Skin epidermis (tissue), 12 donors: ENCODE data around the gene DDX56.
"Not testable (repeated sequence)": the region's sequence is repeated elsewhere in the genome, so short reads cannot be mapped to it uniquely, and the experiment has no call there.

Source experiments
- H3K27ac ChIP-seq, 21 experiments: fragments of 200-600 bp; sonication (generic) in 11 of 21; one replicate each; pipeline ENCODE4 v1.5.0; 2020; ENCODE audit warnings: mild to moderate bottlenecking in 3 of 21, inconsistent platforms in 2 of 21, moderate library complexity in 2 of 21
- H3K4me3 ChIP-seq, 7 experiments: fragments of 200-600 bp; sonication (generic) in 2 of 7; one replicate each; pipeline ENCODE4 v1.5.0; 2020; ENCODE audit warnings: inconsistent platforms in 2 of 7, mild to moderate bottlenecking in 2 of 7, moderate library complexity in 1 of 7

DDX56 gene

DNA sequence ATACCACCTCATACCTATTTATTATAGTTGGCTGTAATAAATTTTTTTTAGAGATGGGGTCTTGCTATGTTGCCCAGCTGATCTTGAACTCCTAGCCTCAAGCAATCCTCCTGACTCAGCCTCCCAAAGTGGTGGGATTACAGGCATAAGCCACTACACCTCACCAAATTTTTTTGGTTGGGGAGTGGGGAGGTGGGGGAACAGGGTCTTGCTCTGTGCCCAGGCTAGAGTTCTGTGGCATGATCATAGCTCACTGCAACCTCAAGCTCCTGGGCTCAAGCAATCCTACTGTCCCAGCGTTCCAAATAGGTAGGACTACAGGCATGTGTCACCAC is 28.8 kb upstream of the DDX56 start:
- no peak overlapping the region for H3K27ac ChIP-seq
- H3K4me3 ChIP-seq = no peak overlapping the region

DNA sequence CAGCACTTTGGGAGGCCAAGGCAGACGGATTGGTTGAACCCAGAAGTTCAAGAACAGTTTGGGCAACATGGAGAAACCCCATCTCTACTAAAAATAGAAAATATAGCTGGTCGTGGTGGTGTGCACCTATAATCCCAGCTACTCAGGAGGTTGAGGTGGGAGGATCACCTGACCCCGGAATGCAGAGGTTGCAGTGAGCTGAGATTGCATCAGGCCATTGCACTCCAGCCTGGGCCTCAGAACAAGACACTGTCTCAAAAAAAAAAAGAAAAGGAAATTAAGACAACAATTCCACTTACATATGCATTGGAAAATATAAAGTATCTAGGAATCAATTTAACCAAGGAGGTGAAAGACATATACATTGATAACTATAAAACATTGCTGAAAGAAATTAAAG is 25.5 kb upstream of the DDX56 start:
- Histone ChIP-seq H3K4me3 (no peak overlapping the region), H3K27ac (no peak overlapping the region)

DNA sequence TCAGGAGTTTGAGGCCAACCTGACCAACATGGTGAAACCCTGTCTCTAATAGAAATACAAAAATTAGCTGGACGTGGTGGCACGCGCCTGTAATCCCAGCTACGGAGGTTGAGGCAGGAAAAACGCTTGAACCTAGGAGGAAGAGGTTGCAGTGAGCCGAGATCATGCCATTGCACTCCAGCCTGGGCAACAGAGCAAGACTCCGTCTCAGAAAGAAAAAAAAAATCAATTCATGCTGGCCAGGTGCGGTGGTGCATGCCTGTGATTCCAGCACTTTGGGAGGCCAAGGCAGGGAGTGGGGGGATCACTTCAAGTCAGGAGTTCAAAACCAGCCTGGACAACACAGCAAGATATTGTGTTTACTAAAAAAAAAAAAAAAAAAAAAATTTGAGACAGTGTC is 23.5 kb upstream of the DDX56 start:
- not testable (repeated sequence) for H3K27ac ChIP-seq, H3K4me3 ChIP-seq

DNA sequence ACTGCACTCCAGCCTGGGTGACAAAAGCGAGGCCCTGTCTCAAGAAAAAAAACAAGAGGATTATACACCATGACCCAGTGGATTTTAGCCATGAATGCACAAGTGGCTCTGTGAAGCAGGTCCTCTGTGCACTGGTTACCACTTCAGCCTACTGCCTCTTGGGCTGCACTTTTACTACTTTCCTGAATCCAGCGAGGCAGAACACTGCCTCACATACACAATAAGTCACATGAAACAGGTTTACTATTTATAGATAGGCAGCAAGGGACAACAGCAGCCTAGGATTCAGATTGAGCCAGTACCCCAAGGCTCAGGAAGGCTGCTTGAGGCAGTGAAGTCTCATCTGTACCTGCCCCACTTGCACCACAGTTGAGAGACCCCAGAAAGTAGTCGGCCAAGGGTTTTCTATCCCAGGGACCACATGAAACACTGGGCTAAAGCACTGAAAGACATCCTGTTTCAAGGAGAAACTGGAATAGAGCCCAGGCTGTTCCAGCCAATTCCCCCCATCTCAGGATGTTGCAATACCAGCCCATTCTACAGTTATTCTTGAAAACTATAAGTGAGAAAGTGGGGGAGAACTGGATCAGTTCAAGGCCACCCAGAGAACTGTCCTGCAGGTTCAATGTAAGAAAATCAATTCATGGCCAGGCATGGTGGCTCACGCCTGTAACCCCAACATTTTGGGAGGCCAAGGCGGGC is 22.4 kb upstream of the DDX56 start:
- Histone ChIP-seq H3K4me3 (no peak overlapping the region), H3K27ac (no peak overlapping the region)

DNA sequence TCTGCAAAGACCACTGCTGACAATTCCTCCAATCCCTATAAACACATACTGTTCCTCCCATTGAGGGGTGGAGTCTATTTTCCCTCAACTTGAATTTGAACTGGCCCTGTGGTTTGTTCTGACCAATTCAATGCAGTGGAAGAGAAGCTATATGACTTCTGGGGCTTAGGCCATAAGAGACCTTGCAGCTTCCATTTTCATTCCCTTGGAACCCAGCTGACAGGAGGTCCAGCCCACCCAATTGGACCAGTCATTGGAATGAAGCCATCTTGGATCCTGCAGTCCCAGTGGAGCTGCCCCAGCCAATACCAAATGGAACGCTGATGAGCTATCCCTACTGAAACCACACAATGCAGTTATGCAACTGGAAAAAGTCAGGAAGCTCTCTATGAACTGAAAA is 17.2 kb upstream of the DDX56 start:
- no peak overlapping the region for H3K4me3 ChIP-seq
- H3K27ac ChIP-seq = no peak overlapping the region

DNA sequence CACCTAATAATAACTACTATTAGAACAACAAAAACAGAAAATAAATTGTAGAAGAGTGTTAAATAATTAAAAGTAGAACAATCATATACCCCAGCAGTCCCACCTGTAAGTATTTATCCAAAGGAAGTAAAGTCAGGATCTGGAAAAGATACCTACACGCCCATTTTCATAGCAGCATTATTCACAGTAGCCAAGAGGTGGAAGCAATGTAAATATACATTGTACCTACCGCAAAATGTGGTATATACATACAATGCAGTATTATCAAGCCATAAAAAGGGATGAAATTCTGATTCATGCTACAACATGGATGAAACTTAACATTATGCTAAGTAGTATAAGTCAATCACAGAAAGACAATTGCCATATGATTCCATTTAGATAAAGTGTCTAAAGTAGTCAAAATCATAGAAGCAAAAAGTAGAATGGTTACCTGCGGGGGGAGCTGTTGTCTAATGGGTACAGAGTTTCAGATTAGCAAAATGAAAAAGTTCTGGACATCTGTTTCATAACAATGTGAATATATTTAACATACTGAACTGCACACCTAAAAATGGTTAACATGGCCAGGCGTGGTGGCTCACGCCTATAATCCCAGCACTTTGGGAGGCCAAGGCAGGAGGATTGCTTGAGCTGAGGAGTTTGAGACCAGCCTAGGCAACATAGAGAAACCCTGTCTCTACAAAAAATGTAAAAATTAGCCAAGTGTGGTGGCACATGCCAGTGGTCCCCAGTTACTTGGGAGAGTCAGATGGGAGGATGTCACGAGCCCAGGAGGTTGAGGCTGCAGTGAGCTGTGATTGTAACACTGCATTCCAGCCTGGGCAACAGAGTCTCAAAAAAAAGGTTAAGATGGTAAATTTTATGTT is 14.4 kb upstream of the DDX56 start:
- Histone ChIP-seq H3K27ac (peak overlapping the region in 3 of 21 experiments; percentile 5 to 34 (median 12)), H3K4me3 (no peak overlapping the region)

DNA sequence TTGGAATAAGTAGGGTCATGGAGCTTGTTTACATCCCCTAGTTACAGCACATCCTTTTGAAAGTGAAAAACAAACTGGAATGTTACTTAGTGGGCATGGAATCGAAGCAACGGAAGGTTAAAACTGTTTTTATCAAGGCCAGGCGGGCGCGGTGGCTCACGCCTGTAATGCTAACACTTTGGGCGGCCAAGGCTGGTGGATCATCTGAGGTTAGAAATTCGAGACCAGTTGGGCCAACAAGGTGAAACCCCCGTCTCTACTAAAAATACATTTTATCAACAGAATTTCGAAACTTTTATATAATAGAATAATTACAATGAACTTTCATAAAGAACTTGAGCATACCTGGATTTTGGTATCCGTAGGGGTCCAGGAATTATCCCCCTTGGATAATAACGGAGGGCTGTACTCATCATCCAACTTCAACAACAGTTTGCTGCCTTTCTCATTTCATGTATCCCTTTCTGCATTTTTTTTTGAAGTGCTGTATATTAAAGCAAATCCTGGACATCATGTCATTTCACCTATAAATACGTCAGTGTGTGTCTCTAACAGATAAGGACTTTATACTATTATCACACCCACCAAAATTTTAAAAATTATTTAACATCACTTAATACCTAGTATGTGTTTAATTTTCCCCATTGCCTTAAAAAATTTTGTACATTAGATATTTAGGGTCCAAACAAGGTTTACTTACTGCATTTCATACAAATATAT is 9.6 kb upstream of the DDX56 start:
- H3K27ac ChIP-seq = peak overlapping the region in 17 of 21 experiments; percentile 88 to 97 (median 94)
- peak overlapping the region; percentile 59 to 91 (median 78) for H3K4me3 ChIP-seq

DNA sequence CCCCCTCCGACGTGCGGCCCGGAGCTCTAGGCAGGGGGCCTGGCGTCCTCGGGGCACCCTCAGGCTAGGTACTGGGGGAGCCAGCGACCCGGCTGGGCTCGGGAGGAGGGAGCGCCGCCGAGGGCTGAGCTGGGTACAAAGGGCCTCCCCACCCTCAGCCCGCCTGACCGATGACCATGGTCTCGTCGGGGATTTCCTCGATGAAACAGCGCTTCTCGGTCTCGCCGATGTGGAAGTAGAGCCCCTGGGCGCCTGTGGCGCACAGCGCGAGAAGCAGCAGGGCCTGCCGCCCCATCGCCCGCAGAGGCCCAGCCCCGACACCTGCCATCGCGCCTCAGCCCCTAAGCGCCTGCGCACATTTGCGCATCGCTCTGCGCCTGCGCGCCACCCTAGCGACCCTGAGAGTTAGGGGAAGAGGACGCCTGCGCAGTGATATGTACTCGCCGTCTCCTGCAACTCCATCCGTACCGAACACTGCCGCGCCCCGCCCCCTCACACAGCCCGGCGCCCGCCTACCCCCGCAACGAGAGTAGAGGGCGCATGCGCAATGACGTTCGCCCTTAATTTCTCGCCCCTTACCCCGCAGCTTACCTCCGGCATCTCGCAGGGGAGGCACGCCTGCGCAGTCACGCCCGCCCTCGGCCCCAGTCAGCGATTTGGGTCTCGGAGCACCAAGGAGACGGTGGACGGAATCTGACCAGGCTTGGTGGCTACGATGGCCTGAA is 8.3 kb upstream of the DDX56 start, which contains the start of gene TMED4:
Gene TMED4 (minus strand): TSS at position 353 of the 725 bp plus-strand sequence. CDS start 25 bp downstream, at position 328.
- peak within 1 kb of the TSS; percentile 66 to 98 (median 94) for H3K27ac ChIP-seq
- peak within 1 kb of the TSS; percentile 59 to 91 (median 78) for H3K4me3 ChIP-seq

DNA sequence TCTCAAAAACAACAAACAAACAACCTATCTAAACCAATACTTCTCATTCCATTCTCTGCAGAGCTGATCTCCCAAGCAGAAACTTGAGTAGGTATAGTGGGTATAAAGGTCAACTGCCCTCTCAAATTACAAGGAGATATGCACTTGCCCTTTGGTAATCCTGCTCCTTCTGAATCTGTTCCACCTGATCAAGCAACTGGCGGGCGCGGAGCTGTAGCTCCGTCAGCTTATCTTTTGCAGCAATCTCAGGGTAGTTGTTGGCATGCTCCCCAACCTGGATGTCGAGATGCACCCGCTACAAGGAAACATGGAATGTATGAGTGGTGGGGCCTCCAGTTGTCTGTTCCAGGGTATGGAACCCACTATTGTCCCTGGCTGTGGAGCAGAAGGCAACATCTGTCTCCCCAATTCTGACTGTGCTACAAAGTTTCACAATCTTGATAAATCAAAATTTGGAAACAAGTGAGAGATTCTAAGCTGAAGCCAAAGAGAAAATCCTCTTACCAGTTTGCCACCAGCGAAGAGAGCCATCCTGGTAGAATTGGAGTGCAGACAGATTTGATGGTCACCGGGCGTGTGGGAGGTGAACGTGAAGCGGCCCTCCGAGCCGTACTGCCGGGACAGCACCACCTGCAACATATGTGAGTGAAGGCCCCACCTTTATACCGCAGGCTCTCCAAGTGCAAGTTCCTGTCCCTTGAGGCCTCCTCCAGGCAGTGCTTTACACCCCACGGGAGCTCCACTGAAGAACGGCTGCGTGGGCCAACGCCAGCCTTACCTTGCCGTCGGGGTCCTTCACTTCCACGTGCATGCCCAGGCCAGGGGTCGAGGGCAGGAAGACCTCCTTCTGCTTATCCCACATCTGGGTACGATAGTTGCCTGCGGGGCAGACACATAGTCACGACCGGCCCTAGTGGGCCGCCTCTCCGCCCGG is 7.5 kb upstream of the DDX56 start:
- H3K4me3 ChIP-seq = peak overlapping the region; percentile 59 to 91 (median 78)
- peak overlapping the region; percentile 44 to 98 (median 93) for H3K27ac ChIP-seq

DNA sequence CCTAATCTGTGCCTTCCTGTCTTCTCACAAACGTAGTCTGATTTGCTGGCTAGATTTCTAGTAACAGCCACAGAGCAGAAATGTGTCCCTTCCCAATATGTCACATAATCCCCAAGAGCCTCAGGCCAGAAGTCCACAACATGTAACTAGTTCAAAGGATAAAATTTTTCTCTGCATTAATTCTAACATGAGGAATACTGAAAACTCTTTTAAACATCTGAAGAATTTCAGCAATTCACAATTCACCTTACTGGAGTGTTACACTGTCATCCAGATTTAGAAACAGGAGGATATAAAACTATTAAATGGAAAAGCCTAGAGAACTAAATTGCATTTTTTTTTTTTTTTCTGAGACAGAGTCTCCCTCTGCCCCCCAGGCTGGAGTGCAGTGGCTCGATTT is 2.5 kb upstream of the DDX56 start:
- H3K4me3 ChIP-seq = no peak overlapping the region
- no peak overlapping the region for H3K27ac ChIP-seq

DNA sequence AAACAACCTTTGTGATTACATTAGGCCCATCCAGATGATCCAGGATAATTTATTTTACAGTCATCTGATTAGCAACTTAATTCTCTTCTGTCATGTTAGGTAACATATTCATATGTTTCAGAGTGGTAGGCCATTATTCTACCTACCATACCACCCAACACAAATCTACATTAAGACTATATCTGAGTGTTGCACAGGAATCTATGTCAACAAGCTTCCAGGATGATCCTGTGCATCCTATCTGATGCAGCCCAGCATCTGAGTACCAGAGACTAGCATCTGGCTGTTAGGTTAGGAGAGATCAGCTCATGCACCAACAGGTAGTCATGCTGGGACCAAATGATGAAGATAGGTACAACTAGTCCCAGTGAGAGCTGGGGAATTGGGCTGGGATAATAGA is 1.3 kb upstream of the DDX56 start:
- no peak overlapping the region for H3K4me3 ChIP-seq
- peak overlapping the region in 2 of 21 experiments; percentile 91 to 94 for H3K27ac ChIP-seq

DNA sequence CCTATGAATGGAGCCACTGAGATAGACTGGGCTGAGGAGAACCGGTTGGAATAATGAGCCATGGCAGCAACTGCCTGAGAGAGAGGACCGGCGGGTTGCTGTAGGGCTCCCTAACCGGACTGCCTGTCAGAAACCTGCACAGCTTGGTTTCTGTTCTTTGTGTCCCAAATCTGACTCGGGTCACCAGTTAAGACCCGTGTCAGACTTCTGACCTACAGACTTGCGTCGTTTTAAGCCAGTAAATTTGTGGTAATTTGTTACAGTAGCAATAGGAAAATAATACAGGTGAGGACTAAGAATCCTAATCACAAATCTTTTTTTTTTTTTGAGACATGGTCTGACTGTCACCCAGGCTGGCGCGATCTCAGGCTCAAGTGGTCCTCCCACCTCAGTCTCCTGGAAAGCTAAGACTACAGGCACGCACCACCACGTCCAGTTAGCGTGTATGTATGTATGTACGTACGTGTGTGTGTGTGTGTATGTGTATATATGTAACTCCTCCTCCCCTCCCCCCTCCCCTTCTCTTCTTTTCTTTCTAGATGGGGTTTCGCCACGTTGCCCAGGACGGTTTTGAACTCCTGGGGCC is 672 bp upstream of the DDX56 start:
- Histone ChIP-seq H3K27ac (peak overlapping the region; percentile 2 to 97 (median 88)), H3K4me3 (peak overlapping the region; percentile 60 to 92 (median 83))

DNA sequence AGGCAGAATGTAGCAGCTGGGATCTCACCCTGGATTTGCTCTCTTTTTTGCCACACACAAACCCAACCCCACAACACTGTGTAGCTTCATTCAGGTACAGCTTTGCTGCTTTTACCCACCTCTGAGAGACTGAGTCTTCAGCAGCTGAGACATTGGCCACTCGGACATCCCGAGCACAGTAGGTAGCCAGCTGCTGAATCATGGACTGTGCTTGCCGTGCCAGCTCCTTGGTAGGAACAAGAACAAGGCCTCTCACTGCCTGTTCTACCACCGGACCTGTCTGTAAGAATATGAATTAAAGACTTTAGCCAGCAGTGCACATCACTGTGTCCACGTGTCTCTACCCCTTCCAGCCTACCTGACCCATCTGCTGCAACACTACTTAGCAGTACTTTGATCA is 937 bp downstream of the DDX56 start:
- Histone ChIP-seq H3K4me3 (peak overlapping the region; percentile 60 to 92 (median 83)), H3K27ac (peak overlapping the region in 12 of 21 experiments; percentile 81 to 97 (median 89))

DNA sequence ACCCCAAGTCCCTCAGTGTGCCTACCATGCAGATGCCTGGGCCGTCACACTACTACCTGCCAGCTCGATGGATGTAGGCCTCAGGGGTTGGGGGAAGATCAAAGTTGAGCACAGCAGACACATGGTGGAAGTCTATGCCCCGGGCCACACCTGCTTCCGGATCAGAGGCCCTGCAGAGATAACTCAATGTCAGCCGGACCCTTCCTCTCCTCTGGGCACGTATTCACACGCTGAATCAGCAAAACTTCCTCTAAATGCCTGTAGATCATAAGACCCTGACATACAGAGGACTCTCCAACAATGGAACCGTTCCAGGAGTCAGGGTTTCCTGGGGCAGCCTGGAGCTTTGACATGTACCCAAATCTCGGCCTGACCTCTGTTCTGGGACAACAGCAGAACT is 3.7 kb downstream of the DDX56 start:
- Histone ChIP-seq H3K27ac (no peak overlapping the region), H3K4me3 (no peak overlapping the region)

DNA sequence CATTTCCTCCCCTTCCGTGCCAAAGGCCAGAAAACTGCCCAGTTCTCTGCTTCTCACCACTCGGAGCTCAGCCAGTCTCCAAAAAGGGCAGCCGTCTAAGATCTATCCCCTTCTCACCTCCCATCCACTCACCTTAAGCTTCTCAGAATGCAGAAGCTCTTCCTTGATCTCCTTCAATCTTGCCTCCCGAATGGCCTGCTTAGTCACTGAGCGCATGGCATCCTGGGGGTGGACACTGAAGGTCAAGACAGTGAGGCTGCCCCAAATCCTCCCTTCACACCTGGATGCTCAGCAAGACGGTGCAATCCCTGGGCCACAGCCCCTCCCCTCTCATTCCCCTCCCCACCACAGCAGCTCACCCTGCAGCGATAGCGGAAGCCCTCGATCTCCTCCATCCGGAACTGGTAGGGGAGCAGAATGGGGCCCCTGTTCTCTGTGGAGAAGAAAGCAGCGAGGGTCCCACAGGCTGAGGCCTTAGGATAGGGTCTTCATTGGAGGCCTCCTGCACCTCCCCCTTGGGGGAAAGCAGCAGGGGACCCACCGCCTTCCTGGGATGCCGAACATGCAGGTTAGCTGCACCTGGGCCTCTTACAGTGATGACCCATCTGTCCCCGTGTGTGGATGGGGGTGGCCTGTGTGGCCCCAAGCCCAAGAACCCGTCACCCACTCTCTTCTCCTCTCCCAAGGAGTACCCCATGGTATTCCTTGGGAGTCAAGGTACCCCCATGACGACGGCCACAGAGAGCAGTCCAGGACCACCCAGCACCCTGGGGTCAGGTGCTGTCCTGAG is 4.7 kb downstream of the DDX56 start:
- no peak overlapping the region for H3K4me3 ChIP-seq
- no peak overlapping the region for H3K27ac ChIP-seq

DNA sequence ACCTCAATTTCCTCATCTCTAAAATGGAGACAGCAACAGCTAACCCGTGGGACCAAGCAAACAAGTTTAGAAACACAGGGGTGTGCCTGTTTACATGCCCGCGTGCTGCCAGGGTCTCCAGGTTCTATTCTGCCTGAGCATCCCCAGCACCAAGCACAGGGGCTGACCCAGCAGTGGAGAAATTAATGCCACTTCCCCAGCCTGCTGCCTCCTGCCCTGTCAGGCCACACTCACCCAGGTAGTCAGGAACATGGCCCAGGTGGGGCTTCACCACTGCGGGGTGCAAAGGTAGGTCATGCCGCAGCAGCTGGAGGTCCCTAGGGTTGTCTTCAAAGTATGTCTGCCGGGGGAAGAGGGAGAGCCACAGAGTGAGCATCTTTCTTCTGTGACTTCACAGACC is 5.8 kb downstream of the DDX56 start:
- Histone ChIP-seq H3K4me3 (no peak overlapping the region), H3K27ac (no peak overlapping the region)

DNA sequence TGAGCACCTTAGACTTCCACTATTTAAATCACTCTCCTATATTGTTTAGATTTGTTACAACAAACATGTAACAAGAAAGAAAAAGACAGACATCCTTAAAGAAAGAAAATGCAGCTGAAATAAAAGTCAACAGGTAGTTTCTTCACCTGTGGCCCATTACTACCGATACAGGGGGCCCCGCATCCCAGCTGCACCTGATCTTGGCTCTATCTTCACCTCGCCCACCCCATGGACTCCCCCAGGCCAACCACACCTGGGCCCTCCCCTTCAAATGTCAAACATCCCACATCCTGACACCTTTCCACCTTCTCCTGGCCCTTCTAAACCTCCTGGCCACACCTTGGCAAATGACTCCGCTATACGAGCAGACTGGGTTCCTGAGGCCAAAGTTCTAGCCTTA is 7.0 kb downstream of the DDX56 start:
- Histone ChIP-seq H3K27ac (no peak overlapping the region), H3K4me3 (no peak overlapping the region)
